HG03439 (cell line): ENCODE data around the gene NPR2.

Experiments
- ATAC-seq: cut with Tn5 transposase; IDR thresholded peaks from one replicate; pipeline ENCODE4 v1.9.1; 2021; ENCODE audit warnings: mild to moderate bottlenecking, moderate library complexity; ENCODE audit not compliant: unreplicated experiment

Gene NPR2

GRCh38 chr9:35763181-35763580 lies 28.2 kb upstream of the NPR2 start:
- ATAC-seq, result no peak

- no peak for ATAC-seq
Observed at GRCh38 chr9:35763803-35764202, 27.6 kb upstream of the NPR2 start.

- ATAC-seq, result no peak
Observed at GRCh38 chr9:35766997-35767396, 24.4 kb upstream of the NPR2 start.

- no peak for ATAC-seq
Observed at GRCh38 chr9:35767458-35767857, 23.9 kb upstream of the NPR2 start.

- ATAC-seq, result no peak
Observed at GRCh38 chr9:35769763-35770162, 21.6 kb upstream of the NPR2 start.

- ATAC-seq, result no peak
Observed at GRCh38 chr9:35771075-35771433, 20.3 kb upstream of the NPR2 start.

GRCh38 chr9:35771534-35771933 lies 19.9 kb upstream of the NPR2 start:
- no peak for ATAC-seq

- ATAC-seq, result no peak
Observed at GRCh38 chr9:35771943-35772342, 19.4 kb upstream of the NPR2 start.

GRCh38 chr9:35774907-35775635 lies 16.3 kb upstream of the NPR2 start:
- ATAC-seq, result no peak

- no peak for ATAC-seq
Observed at GRCh38 chr9:35776018-35776417, 15.4 kb upstream of the NPR2 start.

- ATAC-seq, result no peak
Observed at GRCh38 chr9:35778496-35778895, 12.9 kb upstream of the NPR2 start.

- no peak for ATAC-seq
Observed at GRCh38 chr9:35781066-35781465, 10.3 kb upstream of the NPR2 start.

- ATAC-seq, result no peak
Observed at GRCh38 chr9:35783418-35783817, 8.0 kb upstream of the NPR2 start.

- ATAC-seq, result no peak
Observed at GRCh38 chr9:35789541-35789940, 1.9 kb upstream of the NPR2 start.

- ATAC-seq, result no peak
Observed at GRCh38 chr9:35790025-35790384, 1.4 kb upstream of the NPR2 start.

GRCh38 chr9:35790385-35791296 lies 750 bp upstream of the NPR2 start:
- no peak for ATAC-seq

GRCh38 chr9:35792024-35792813 lies 828 bp downstream of the NPR2 start:
- ATAC-seq, result no peak

- ATAC-seq, result no peak
Observed at GRCh38 chr9:35792826-35793225, 1.4 kb downstream of the NPR2 start.

- no peak for ATAC-seq
Observed at GRCh38 chr9:35793461-35793860, 2.1 kb downstream of the NPR2 start.

GRCh38 chr9:35795695-35796094 lies 4.3 kb downstream of the NPR2 start:
- no peak for ATAC-seq

GRCh38 chr9:35797311-35798109 lies 6.1 kb downstream of the NPR2 start:
- ATAC-seq, result no peak
